Activated naive CD4-positive, alpha-beta T cell treated with anti-CD3 and anti-CD28 coated beads, Interleukin-2, amount 10 ng/mL, durations not matched to agents 7 days and 5 days (primary cell): ENCODE measurements around the gene CHST3.
A peak's percentile ranks its signal among the peaks of the same experiment; 100 is the strongest.
"Not testable (repeated sequence)": the region's sequence is repeated elsewhere in the genome, so short reads cannot be mapped to it uniquely, and the experiment has no call there.

Experiments used
- CTCF ChIA-PET: fragments of 350-600 bp; sonication (Branson Sonifier 250); formaldehyde crosslinking; loops from one replicate; lab custom pipeline; 2021; ENCODE audit warnings: antibody characterized with exemption; lab: Charles Lee
- DNase-seq: peaks from one replicate; pipeline ENCODE4 v3.0.0-alpha.2; 2020
- H3K27ac Mint-ChIP-seq: one replicate; pipeline ENCODE4 v1.8.0; 2021; ENCODE audit warnings: mild to moderate bottlenecking, moderate library complexity, mixed read lengths
- H3K27me3 Mint-ChIP-seq: one replicate; pipeline ENCODE4 v1.8.0; 2021; ENCODE audit warnings: mild to moderate bottlenecking, mixed read lengths
- H3K36me3 Mint-ChIP-seq: one replicate; pipeline ENCODE4 v1.8.0; 2021; ENCODE audit warnings: mixed read lengths
- H3K4me1 Mint-ChIP-seq: one replicate; pipeline ENCODE4 v1.8.0; 2021; ENCODE audit warnings: mixed read lengths
- H3K4me3 Mint-ChIP-seq: one replicate; pipeline ENCODE4 v1.8.0; 2021; ENCODE audit warnings: mild to moderate bottlenecking, moderate library complexity, mixed read lengths
- H3K9me3 Mint-ChIP-seq: one replicate; pipeline ENCODE4 v1.8.0; 2021; ENCODE audit warnings: mixed read lengths

The CHST3 gene

DNA sequence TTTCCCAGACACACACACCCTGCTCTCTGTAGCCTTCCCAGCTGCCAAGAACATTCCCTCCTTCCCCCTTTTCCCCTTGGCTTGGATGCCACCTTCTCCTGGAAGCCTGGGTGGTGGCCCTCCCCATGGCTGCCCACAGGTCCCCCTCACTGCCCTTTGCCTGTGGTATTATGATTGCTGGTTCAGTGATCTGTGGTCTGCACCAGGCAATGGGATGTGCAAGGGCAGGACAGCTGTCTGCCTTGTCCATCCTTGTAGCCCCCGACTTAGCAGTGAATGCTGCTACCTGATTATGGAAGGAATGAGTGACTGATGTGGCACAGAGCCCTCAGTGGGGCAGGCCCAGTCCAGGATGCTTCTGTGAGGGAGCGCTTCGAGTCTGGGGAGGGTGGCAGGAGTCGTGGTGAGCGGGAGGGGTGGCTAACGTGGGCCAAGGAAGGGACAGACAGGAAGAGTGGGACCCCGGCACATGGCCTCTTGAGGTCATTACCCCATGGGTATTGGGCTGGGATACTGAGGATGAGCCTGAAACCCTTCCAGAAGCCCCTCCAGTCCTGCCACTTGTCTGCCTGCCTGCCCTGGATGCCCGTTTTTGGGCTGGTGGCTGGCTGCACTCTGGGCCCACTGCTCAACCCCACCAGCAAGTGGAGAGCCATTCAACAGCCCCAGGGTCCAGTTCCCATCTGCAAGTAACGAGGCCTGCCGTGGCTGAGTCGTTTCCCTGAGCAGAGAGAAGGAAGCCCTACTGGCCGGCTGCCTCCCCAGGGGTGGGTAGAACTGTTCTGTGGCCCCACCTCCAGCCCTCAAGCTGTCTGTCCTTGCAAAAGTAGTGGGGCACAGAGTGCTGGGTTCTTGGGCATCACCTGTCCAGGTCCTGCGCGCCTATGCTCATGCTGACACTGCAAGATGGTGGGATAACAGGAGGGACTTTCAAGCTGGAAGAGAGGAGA, 8.8 kb downstream of the CHST3 start:
- peaks cover 5% of the 10 kb centered on the region for H3K27me3 Mint-ChIP-seq
- no peak for DNase-seq
- no peaks in the 10 kb centered on the region for H3K36me3 Mint-ChIP-seq
- no peak overlapping the region for H3K27ac Mint-ChIP-seq
- no peaks in the 10 kb centered on the region for H3K9me3 Mint-ChIP-seq
- no peak overlapping the region for H3K4me3 Mint-ChIP-seq
- H3K4me1 Mint-ChIP-seq, result peaks cover 3% of the 10 kb centered on the region
- CTCF ChIA-PET, result interaction anchor here (1.5 to 3.2 kb wide), 2 partner anchors 10 to 76 kb away, joined by 5 to 15 read pairs; no protein-coding TSS in a partner anchor

- Mint-ChIP-seq H3K36me3 (no peaks in the 10 kb centered on the region), H3K27ac (no peak overlapping the region), H3K9me3 (no peaks in the 10 kb centered on the region), H3K4me3 (no peak overlapping the region), H3K27me3 (no peaks in the 10 kb centered on the region), H3K4me1 (peaks cover 3% of the 10 kb centered on the region)
- CTCF ChIA-PET, result interaction anchor here (1.5 to 3.2 kb wide), 2 partner anchors 9 to 77 kb away, joined by 5 to 15 read pairs; no protein-coding TSS in a partner anchor
- DNase-seq, result no peak
Measured at GRCh38 chr10:71973777-71974488, 9.7 kb downstream of the CHST3 start.

DNA sequence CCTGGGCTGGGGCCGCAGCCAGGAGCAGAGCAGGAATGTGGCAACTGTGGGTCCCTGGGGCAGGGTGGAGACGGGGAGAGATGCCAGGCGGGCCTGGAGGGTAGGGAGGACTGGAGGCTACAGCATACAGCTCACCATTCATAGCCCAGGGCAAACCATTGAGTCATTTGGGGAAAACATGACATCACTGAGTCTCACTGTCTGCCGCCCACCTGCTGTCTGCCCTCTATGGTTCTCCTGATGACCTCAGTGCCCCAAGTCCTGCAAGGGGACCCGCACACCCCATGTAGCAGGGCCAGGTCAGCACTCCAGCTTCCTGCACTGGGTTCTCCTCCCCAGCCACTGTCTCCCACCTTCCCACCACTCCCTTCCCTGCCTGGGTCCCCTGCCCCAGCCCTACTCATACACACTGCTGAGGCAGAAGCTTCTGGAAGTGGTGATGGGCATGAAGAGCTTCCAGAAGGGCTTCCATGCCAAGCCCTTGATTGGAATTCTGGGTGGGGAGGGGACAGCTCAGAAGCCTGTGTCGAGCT, 10.4 kb downstream of the CHST3 start:
- no peak overlapping the region for H3K27ac Mint-ChIP-seq
- H3K36me3 Mint-ChIP-seq, result no peaks in the 10 kb centered on the region
- H3K4me3 Mint-ChIP-seq, result no peak overlapping the region
- H3K27me3 Mint-ChIP-seq, result no peaks in the 10 kb centered on the region
- H3K9me3 Mint-ChIP-seq, result no peaks in the 10 kb centered on the region
- CTCF ChIA-PET, result interaction anchor here (1.5 to 3.2 kb wide), 3 partner anchors 8 to 78 kb away, joined by 5 to 15 read pairs (median 8); no protein-coding TSS in a partner anchor
- H3K4me1 Mint-ChIP-seq, result peaks cover 3% of the 10 kb centered on the region
- DNase-seq, result no peak

DNA sequence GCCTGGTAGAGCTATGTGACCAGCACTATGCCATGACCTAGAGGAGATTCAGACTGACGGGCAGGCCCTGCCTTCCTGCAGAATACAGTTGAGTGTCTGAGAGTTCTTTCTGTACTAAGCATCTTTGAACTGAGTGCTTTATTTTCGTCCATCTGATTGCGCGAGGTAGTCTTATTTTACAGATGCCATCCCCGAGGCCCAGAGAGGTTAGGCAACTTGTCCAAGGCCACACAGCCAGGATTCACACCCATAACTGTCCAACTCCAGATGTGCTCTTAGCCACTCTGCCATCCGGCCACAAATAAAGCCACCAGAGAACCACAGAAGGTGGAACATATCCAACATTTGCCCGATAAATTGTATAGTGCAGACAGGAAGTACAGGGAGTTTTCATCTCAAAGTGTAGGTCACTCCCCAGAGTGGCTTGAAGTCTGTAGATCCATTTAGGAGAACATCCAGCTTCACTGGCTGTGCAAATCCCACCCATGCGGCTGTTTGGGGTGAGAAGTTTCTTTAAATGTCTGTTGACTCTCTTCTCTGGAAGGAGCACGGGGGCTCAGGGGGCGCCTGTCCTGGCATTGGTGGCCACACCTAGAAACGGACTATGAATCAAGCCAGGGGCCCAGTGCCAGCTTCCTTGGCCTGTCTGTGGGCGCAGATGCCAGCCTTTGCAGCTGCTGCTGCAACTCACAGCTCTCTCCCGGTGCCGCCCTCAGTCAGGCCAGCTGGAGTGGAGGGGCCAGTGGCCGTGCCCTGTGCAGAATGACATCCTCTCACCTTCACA, 11.1 kb downstream of the CHST3 start:
- Mint-ChIP-seq H3K27ac (no peak overlapping the region), H3K4me1 (peaks cover 3% of the 10 kb centered on the region), H3K9me3 (no peaks in the 10 kb centered on the region), H3K27me3 (no peaks in the 10 kb centered on the region), H3K4me3 (no peak overlapping the region), H3K36me3 (no peaks in the 10 kb centered on the region)
- CTCF ChIA-PET, result interaction anchor here (3.0 to 3.2 kb wide), 2 partner anchors 18 to 78 kb away, joined by 8 to 15 read pairs; no protein-coding TSS in a partner anchor
- DNase-seq, result no peak

DNA sequence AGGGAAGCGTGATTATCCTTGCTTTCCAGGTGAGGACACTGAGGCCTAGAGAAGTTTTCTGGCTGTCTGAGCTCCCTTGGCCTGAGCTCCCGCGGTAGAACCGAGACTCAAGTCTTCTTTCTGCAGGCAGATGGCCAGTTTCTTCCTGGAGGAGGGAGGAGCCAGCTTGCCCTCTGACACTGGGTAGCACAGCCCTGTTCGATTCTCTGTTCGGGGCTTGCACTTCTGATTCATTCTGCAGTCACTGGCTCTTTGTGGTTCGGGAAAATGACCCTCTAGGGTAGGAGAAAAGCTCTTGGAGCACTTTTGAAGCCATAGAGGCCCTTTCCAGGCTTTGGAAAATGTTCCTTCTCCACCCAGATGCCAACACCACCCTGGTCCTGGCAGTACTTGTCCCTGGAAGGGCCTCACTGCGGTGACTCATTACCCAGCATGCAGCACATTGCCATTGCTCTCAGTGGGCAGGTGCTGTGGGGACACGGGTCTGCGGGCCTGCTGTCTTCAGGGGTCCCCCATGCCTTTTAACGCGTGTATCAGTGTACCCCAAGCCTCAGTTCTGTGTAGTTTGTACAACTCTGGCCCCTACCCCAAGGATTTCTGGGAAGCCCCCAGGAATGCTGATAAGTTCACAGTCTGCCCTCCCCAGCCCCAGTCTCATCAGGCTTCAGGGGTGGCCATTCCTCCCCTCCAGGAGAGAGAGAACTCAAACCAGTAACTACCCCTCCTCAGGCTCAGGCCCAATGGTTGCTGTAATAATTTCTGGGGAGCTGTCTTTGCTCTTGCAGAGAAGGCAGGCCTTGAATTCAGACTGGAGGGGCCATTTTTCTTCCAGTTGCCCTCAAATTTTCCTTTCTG, 11.9 kb downstream of the CHST3 start:
- Mint-ChIP-seq H3K4me1 (peaks cover 3% of the 10 kb centered on the region), H3K9me3 (no peaks in the 10 kb centered on the region), H3K27ac (no peak overlapping the region), H3K4me3 (no peak overlapping the region), H3K27me3 (peaks cover under 1% of the 10 kb centered on the region), H3K36me3 (no peaks in the 10 kb centered on the region)
- CTCF ChIA-PET, result interaction anchor here (3.0 to 3.2 kb wide), 2 partner anchors 19 to 79 kb away, joined by 8 to 15 read pairs; no protein-coding TSS in a partner anchor
- DNase-seq, result no peak

DNA sequence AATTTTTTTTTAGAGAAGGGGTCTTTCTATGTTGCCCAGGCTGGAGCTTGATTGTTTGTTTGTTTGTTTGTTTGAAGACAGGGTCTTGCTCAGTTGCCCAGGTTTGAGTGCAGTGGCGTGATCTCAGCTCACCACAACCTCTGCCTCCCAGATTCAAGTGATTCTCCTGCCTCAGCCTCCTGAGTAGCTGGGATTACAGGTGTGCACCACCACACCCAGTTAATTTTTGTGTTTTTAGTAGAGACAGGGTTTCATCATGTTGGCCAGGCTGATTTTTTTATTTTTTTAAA, 13.4 kb downstream of the CHST3 start:
- CTCF ChIA-PET, result interaction anchor here (0.8 to 3.0 kb wide), 3 partner anchors 20 to 79 kb away, joined by 3 to 8 read pairs (median 3); no protein-coding TSS in a partner anchor
- H3K27me3 Mint-ChIP-seq, H3K9me3 Mint-ChIP-seq, H3K4me3 Mint-ChIP-seq, H3K27ac Mint-ChIP-seq, DNase-seq, H3K36me3 Mint-ChIP-seq, H3K4me1 Mint-ChIP-seq: not testable (repeated sequence)

GRCh38 chr10:71978476-71978875, 14.3 kb downstream of the CHST3 start:
- Mint-ChIP-seq H3K36me3 (no peaks in the 10 kb centered on the region), H3K27me3 (peaks cover 8% of the 10 kb centered on the region), H3K4me1 (peaks cover 2% of the 10 kb centered on the region), H3K9me3 (no peaks in the 10 kb centered on the region), H3K27ac (no peak overlapping the region), H3K4me3 (no peak overlapping the region)
- peak; percentile 32 for DNase-seq
- CTCF ChIA-PET, result interaction anchor here (0.7 to 0.8 kb wide), 2 partner anchors 80 to 82 kb away, joined by 3 read pairs; no protein-coding TSS in a partner anchor

GRCh38 chr10:71978988-71979691, 14.9 kb downstream of the CHST3 start:
- Mint-ChIP-seq H3K4me3 (no peak overlapping the region), H3K4me1 (no peaks in the 10 kb centered on the region), H3K9me3 (no peaks in the 10 kb centered on the region), H3K36me3 (no peaks in the 10 kb centered on the region), H3K27ac (no peak overlapping the region), H3K27me3 (peaks cover 8% of the 10 kb centered on the region)
- no peak for DNase-seq
- CTCF ChIA-PET, result no interaction called here

DNA sequence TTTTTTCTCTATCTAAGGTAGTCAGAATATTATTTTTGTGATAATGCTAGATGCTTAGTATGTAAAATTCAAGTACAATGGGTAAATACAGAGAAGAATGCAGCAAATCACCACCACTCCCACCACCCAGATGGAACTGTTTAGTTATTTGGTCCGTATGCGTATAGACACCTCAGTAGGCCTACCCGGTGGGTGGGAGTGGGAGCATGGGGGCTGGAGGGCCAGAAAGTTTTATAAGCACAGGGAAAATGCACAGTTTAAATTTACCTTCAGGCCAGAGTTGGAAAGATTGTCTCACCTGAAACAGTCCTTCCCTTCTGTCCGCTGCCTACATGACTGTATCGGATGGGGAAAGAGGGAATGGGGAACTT, 15.5 kb downstream of the CHST3 start:
- DNase-seq, result no peak
- Mint-ChIP-seq H3K9me3 (no peaks in the 10 kb centered on the region), H3K27ac (peak overlapping the region; percentile 68), H3K27me3 (peaks cover 8% of the 10 kb centered on the region), H3K4me3 (no peak overlapping the region), H3K4me1 (peaks cover 2% of the 10 kb centered on the region), H3K36me3 (no peaks in the 10 kb centered on the region)
- CTCF ChIA-PET, result no interaction called here

DNA sequence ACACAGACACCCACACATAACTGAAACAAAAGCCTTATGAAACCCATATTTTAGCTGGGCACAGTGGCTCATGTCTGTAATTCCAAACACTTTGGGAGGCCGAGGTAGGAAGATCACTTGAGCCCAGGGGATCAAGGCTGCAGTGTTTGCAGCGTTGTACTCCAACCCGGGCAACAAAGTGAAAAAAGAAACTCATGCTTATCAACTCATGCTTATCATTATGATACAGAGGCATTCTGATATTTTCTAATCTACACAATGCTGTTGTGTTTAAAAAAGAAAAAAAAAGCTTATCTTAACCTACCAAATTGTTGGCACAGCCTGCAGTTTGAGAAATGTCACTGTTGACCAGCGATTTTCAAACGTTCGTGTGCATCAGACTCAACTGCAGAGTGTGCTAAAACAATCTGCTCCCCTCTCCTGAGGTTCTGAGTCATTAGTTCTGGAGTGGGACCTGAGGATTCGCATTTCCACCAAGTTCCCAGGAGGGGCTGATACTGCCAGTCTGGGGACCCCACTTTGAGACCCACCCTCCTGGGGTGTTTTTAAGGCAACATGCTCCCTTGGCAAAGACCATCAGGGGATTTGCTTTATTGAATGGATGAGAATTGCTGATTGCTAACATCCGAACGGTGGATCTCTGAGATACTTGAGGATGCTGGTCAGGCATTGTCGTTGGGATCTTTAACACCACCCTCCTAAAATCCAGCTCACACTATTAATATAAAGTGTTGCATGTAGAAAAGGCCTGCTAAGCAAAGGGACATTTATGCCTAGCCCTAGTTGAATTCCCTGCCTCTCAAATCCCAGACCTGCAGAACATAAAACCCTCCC, 16.2 kb downstream of the CHST3 start:
- Mint-ChIP-seq H3K9me3 (no peaks in the 10 kb centered on the region), H3K4me3 (no peak overlapping the region), H3K36me3 (no peaks in the 10 kb centered on the region), H3K27ac (no peak overlapping the region), H3K4me1 (peaks cover 8% of the 10 kb centered on the region), H3K27me3 (peaks cover 8% of the 10 kb centered on the region)
- no peak for DNase-seq
- CTCF ChIA-PET, result no interaction called here

- CTCF ChIA-PET, result interaction anchor here (0.7 kb wide), 1 partner anchor 84 kb away, joined by 4 read pairs; no protein-coding TSS in a partner anchor
- Mint-ChIP-seq H3K36me3 (no peaks in the 10 kb centered on the region), H3K4me1 (peaks cover 10% of the 10 kb centered on the region), H3K27me3 (peaks cover 8% of the 10 kb centered on the region), H3K9me3 (no peaks in the 10 kb centered on the region), H3K27ac (no peak overlapping the region), H3K4me3 (no peak overlapping the region)
- no peak for DNase-seq
Measured at GRCh38 chr10:71981015-71981875, 17.1 kb downstream of the CHST3 start.
